Measurements from ENCODE around the gene C3orf33. TPM values are rescaled to one million over a fixed set of nuclear protein-coding genes. Genes with fewer than 3 reads are reported as not detected.

Gene C3orf33
- total and polyA plus RNA-seq, 11 donors, result 2.9 to 8.8 (median 5.1) TPM

GRCh38 chr3:155738580-155739076 is 67.5 kb downstream of the C3orf33 start:
- H3K9me3 ChIP-seq, result no peaks in the 10 kb centered on the region
- peaks cover 0 to 5% (median 0%) of the 10 kb centered on the region in 12 donors for H3K4me1 ChIP-seq
- TF ChIP-seq POLR2A (IDR thresholded peaks at IDR 0.05) (no peak), CTCF (IDR thresholded peaks at IDR 0.05) (no peak)
- no peak for DNase-seq
- intact Hi-C loops (cut with DNase I), result no loop called here
- no peaks in the 10 kb centered on the region for H3K36me3 ChIP-seq
- H3K27me3 ChIP-seq, result peaks cover 0 to 48% (median 16%) of the 10 kb centered on the region in 9 donors
- ATAC-seq, result no peak
- H3K4me3 ChIP-seq, result no peak overlapping the region
- no peak overlapping the region for H3K27ac ChIP-seq
- WGBS, 4 donors, result 85 to 93% (median 88%) methylated on average over 13 of the region's 13 CpGs

GRCh38 chr3:155737844-155738460 is 68.1 kb downstream of the C3orf33 start:
- H3K9me3 ChIP-seq, result no peaks in the 10 kb centered on the region
- peak in 2 of 4 donors; percentile 55 to 61 for ATAC-seq

GRCh38 chr3:155736381-155736780 is 69.7 kb downstream of the C3orf33 start:
- Histone ChIP-seq H3K36me3 (no peaks in the 10 kb centered on the region), H3K4me3 (no peak overlapping the region), H3K9me3 (no peaks in the 10 kb centered on the region), H3K27ac (no peak overlapping the region), H3K27me3 (peaks cover 0 to 27% (median 0%) of the 10 kb centered on the region in 9 donors), H3K4me1 (no peaks in the 10 kb centered on the region)
- no peak for ATAC-seq
- no peak for DNase-seq
- 61 to 75% (median 68%) methylated on average over 4 of the region's 4 CpGs for WGBS, 4 donors
- TF ChIP-seq CTCF (IDR thresholded peaks at IDR 0.05), result no peak
- no peak for TF ChIP-seq POLR2A (IDR thresholded peaks at IDR 0.05)
- intact Hi-C loops (cut with DNase I), result no loop called here

More at GRCh38 chr3:155737844-155738460, 68.1 kb downstream of the C3orf33 start:
- WGBS, 4 donors, result 44 to 52% (median 48%) methylated on average over 8 of the region's 8 CpGs
- peaks cover 0 to 41% (median 9%) of the 10 kb centered on the region in 9 donors for H3K27me3 ChIP-seq
- no peak overlapping the region for H3K27ac ChIP-seq
- H3K4me1 ChIP-seq, result no peaks in the 10 kb centered on the region
- intact Hi-C loops (cut with DNase I), result no loop called here
- TF ChIP-seq CTCF (IDR thresholded peaks at IDR 0.05) (no peak), POLR2A (IDR thresholded peaks at IDR 0.05) (no peak)
- no peaks in the 10 kb centered on the region for H3K36me3 ChIP-seq
- no peak overlapping the region for H3K4me3 ChIP-seq
- DNase-seq, result no peak

- Histone ChIP-seq H3K9me3 (no peaks in the 10 kb centered on the region), H3K27me3 (no peaks in the 10 kb centered on the region), H3K36me3 (no peaks in the 10 kb centered on the region), H3K4me1 (no peaks in the 10 kb centered on the region), H3K4me3 (no peak overlapping the region), H3K27ac (no peak overlapping the region)
- ATAC-seq (no peak), DNase-seq (no peak)
- TF ChIP-seq POLR2A (IDR thresholded peaks at IDR 0.05) (no peak), CTCF (IDR thresholded peaks at IDR 0.05) (no peak)
- whole genome bisulfite sequencing, 4 donors, result 84 to 86% (median 85%) methylated on average over 2 of the region's 2 CpGs; no CpG with 5 or more reads in 1 of the 4 donors
- intact Hi-C loops (cut with DNase I), result no loop called here
These were observed 75.2 kb downstream of the C3orf33 start for GRCh38 chr3:155730843-155731242.

All from heart left ventricle (tissue), 16 donors.